ENCODE results near the gene PRAME. TPM values are rescaled to one million over a fixed set of nuclear protein-coding genes. Genes with fewer than 3 reads are reported as not detected.
"Not testable (repeated sequence)": the region's sequence is repeated elsewhere in the genome, so short reads cannot be mapped to it uniquely, and the experiment has no call there.

PRAME gene
- total RNA-seq, 1 experiment from 2014 or later = not detected

GRCh38 chr22:22548317-22548716 is 10.7 kb downstream of the PRAME start:
- no peaks in the 10 kb centered on the region for H3K36me3 ChIP-seq (replicated peaks; ENCODE audit: control insufficient read depth, insufficient read depth, low read length)
- peaks cover 52% of the 10 kb centered on the region for H3K27me3 ChIP-seq (ENCODE audit: control insufficient read depth, insufficient read depth, low read length)
- DNase-seq = no peak
- no peak overlapping the region for H3K4me3 ChIP-seq (ENCODE audit: insufficient read depth, low read depth, low read length)

- H3K36me3 ChIP-seq (replicated peaks; ENCODE audit: control insufficient read depth, insufficient read depth, low read length) = no peaks in the 10 kb centered on the region
- no peak overlapping the region for H3K4me3 ChIP-seq (ENCODE audit: insufficient read depth, low read depth, low read length)
- DNase-seq = no peak
- H3K27me3 ChIP-seq (ENCODE audit: control insufficient read depth, insufficient read depth, low read length) = peaks cover 55% of the 10 kb centered on the region
These were observed 11.3 kb downstream of the PRAME start for GRCh38 chr22:22547692-22548300.

- Histone ChIP-seq H3K27me3 (ENCODE audit: control insufficient read depth, insufficient read depth, low read length) (peaks cover 58% of the 10 kb centered on the region), H3K4me3 (ENCODE audit: insufficient read depth, low read depth, low read length) (no peak overlapping the region), H3K36me3 (replicated peaks; ENCODE audit: control insufficient read depth, insufficient read depth, low read length) (no peaks in the 10 kb centered on the region)
- no peak for DNase-seq
These were observed 11.8 kb downstream of the PRAME start for GRCh38 chr22:22547226-22547625.

GRCh38 chr22:22546490-22546889 is 12.6 kb downstream of the PRAME start:
- Histone ChIP-seq H3K4me3 (ENCODE audit: insufficient read depth, low read depth, low read length) (no peak overlapping the region), H3K27me3 (ENCODE audit: control insufficient read depth, insufficient read depth, low read length) (peaks cover 61% of the 10 kb centered on the region)
- no peak for DNase-seq

GRCh38 chr22:22545084-22545483 is 14.0 kb downstream of the PRAME start:
- H3K27me3 ChIP-seq (ENCODE audit: control insufficient read depth, insufficient read depth, low read length) = peaks cover 52% of the 10 kb centered on the region
- DNase-seq = no peak
- H3K36me3 ChIP-seq (replicated peaks; ENCODE audit: control insufficient read depth, insufficient read depth, low read length) = no peaks in the 10 kb centered on the region
- H3K4me3 ChIP-seq (ENCODE audit: insufficient read depth, low read depth, low read length) = no peak overlapping the region

More at GRCh38 chr22:22546490-22546889, 12.6 kb downstream of the PRAME start:
- H3K36me3 ChIP-seq (replicated peaks; ENCODE audit: control insufficient read depth, insufficient read depth, low read length) = no peaks in the 10 kb centered on the region

GRCh38 chr22:22538226-22538989 is 20.7 kb downstream of the PRAME start:
- no peak overlapping the region for H3K4me3 ChIP-seq (ENCODE audit: insufficient read depth, low read depth, low read length)
- no peaks in the 10 kb centered on the region for H3K36me3 ChIP-seq (replicated peaks; ENCODE audit: control insufficient read depth, insufficient read depth, low read length)
- peaks cover 35% of the 10 kb centered on the region for H3K27me3 ChIP-seq (ENCODE audit: control insufficient read depth, insufficient read depth, low read length)
- no peak for DNase-seq

- Histone ChIP-seq H3K36me3 (replicated peaks; ENCODE audit: control insufficient read depth, insufficient read depth, low read length) (no peaks in the 10 kb centered on the region), H3K27me3 (ENCODE audit: control insufficient read depth, insufficient read depth, low read length) (peaks cover 24% of the 10 kb centered on the region), H3K4me3 (ENCODE audit: insufficient read depth, low read depth, low read length) (no peak overlapping the region)
- no peak for DNase-seq
These were observed 22.1 kb downstream of the PRAME start for GRCh38 chr22:22536916-22537315.

- H3K4me3 ChIP-seq (ENCODE audit: insufficient read depth, low read depth, low read length) = no peak overlapping the region
- peaks cover 24% of the 10 kb centered on the region for H3K27me3 ChIP-seq (ENCODE audit: control insufficient read depth, insufficient read depth, low read length)
- DNase-seq = no peak
- H3K36me3 ChIP-seq (replicated peaks; ENCODE audit: control insufficient read depth, insufficient read depth, low read length) = no peaks in the 10 kb centered on the region
These were observed 22.6 kb downstream of the PRAME start for GRCh38 chr22:22536515-22536914.

GRCh38 chr22:22535662-22536061 is 23.4 kb downstream of the PRAME start:
- DNase-seq = no peak
- Histone ChIP-seq H3K4me3 (ENCODE audit: insufficient read depth, low read depth, low read length) (no peak overlapping the region), H3K36me3 (replicated peaks; ENCODE audit: control insufficient read depth, insufficient read depth, low read length) (no peaks in the 10 kb centered on the region), H3K27me3 (ENCODE audit: control insufficient read depth, insufficient read depth, low read length) (peaks cover 22% of the 10 kb centered on the region)

GRCh38 chr22:22534604-22535415 is 24.3 kb downstream of the PRAME start:
- Histone ChIP-seq H3K27me3 (ENCODE audit: control insufficient read depth, insufficient read depth, low read length) (peaks cover 18% of the 10 kb centered on the region), H3K36me3 (replicated peaks; ENCODE audit: control insufficient read depth, insufficient read depth, low read length) (no peaks in the 10 kb centered on the region), H3K4me3 (ENCODE audit: insufficient read depth, low read depth, low read length) (no peak overlapping the region)
- DNase-seq = no peak

GRCh38 chr22:22533863-22534262 is 25.2 kb downstream of the PRAME start:
- Histone ChIP-seq H3K36me3 (replicated peaks; ENCODE audit: control insufficient read depth, insufficient read depth, low read length) (no peaks in the 10 kb centered on the region), H3K27me3 (ENCODE audit: control insufficient read depth, insufficient read depth, low read length) (peaks cover 15% of the 10 kb centered on the region), H3K4me3 (ENCODE audit: insufficient read depth, low read depth, low read length) (no peak overlapping the region)
- DNase-seq = no peak

GRCh38 chr22:22533417-22533816 is 25.6 kb downstream of the PRAME start:
- Histone ChIP-seq H3K4me3 (ENCODE audit: insufficient read depth, low read depth, low read length) (no peak overlapping the region), H3K27me3 (ENCODE audit: control insufficient read depth, insufficient read depth, low read length) (peaks cover 13% of the 10 kb centered on the region), H3K36me3 (replicated peaks; ENCODE audit: control insufficient read depth, insufficient read depth, low read length) (no peaks in the 10 kb centered on the region)
- DNase-seq = no peak

- DNase-seq; H3K36me3 ChIP-seq (replicated peaks; ENCODE audit: control insufficient read depth, insufficient read depth, low read length); H3K4me3 ChIP-seq (ENCODE audit: insufficient read depth, low read depth, low read length): not testable (repeated sequence)
- peaks cover 15% of the 10 kb centered on the region for H3K27me3 ChIP-seq (ENCODE audit: control insufficient read depth, insufficient read depth, low read length)
These were observed 26.5 kb downstream of the PRAME start for GRCh38 chr22:22532547-22533071.

- H3K36me3 ChIP-seq (replicated peaks; ENCODE audit: control insufficient read depth, insufficient read depth, low read length) = no peaks in the 10 kb centered on the region
- H3K27me3 ChIP-seq (ENCODE audit: control insufficient read depth, insufficient read depth, low read length) = peaks cover 13% of the 10 kb centered on the region
- H3K4me3 ChIP-seq (ENCODE audit: insufficient read depth, low read depth, low read length) = no peak overlapping the region
- DNase-seq = no peak
These were observed 27.1 kb downstream of the PRAME start for GRCh38 chr22:22531770-22532546.
